ENCODE data around the gene STUM. TPM values are rescaled to one million over a fixed set of nuclear protein-coding genes. Genes with fewer than 3 reads are reported as not detected.
A peak's percentile ranks its signal among the peaks of the same experiment; 100 is the strongest.

STUM gene
- total RNA-seq, 3 donors from 2014 or later = 1.1 to 7.2 (median 2.2) TPM

DNA sequence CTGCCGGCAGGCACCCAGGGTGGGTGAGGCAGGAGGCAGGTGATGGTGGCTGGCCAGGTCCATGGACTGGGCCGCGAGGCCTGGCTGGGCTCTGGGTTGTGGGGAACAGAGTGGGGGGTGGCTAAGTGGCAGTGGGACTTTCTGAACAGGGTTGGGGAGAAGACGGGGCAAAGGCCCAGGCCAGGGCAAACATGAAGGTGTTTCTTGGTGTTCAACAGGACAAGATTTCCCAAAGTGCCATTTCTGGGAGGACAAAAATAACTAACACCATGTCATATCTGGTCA is 26.8 kb downstream of the STUM start:
- intact Hi-C loops (cut with DNase I; ENCODE audit: low total_unique reads) = no loop called here
- Histone ChIP-seq H3K9me3 (no peaks in the 10 kb centered on the region), H3K4me1 (no peaks in the 10 kb centered on the region), H3K27me3 (no peaks in the 10 kb centered on the region), H3K27ac (peak overlapping the region in 1 of 2 donors; percentile 35), H3K36me3 (no peaks in the 10 kb centered on the region), H3K4me3 (no peak overlapping the region)
- DNase-seq (ENCODE audit: low spot score in 2 of 2) = no peak
- TF ChIP-seq, protein P1, sequence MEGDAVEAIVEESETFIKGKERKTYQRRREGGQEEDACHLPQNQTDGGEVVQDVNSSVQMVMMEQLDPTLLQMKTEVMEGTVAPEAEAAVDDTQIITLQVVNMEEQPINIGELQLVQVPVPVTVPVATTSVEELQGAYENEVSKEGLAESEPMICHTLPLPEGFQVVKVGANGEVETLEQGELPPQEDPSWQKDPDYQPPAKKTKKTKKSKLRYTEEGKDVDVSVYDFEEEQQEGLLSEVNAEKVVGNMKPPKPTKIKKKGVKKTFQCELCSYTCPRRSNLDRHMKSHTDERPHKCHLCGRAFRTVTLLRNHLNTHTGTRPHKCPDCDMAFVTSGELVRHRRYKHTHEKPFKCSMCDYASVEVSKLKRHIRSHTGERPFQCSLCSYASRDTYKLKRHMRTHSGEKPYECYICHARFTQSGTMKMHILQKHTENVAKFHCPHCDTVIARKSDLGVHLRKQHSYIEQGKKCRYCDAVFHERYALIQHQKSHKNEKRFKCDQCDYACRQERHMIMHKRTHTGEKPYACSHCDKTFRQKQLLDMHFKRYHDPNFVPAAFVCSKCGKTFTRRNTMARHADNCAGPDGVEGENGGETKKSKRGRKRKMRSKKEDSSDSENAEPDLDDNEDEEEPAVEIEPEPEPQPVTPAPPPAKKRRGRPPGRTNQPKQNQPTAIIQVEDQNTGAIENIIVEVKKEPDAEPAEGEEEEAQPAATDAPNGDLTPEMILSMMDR (IDR thresholded peaks at IDR 0.05) = no peak
- TF ChIP-seq POLR2AphosphoS5 (IDR thresholded peaks at IDR 0.05) = no peak
- no peak for TF ChIP-seq POLR2A (IDR thresholded peaks at IDR 0.05)

GRCh38 chr1:226575739-226576378 is 27.3 kb downstream of the STUM start:
- Histone ChIP-seq H3K27ac (peak overlapping the region in 1 of 2 donors; percentile 35), H3K27me3 (no peaks in the 10 kb centered on the region), H3K36me3 (no peaks in the 10 kb centered on the region), H3K9me3 (no peaks in the 10 kb centered on the region), H3K4me1 (no peaks in the 10 kb centered on the region), H3K4me3 (no peak overlapping the region)
- intact Hi-C loops (cut with DNase I; ENCODE audit: low total_unique reads) = no loop called here
- DNase-seq (ENCODE audit: low spot score in 2 of 2) = no peak
- TF ChIP-seq, protein P1 (IDR thresholded peaks at IDR 0.05) = no peak
- no peak for TF ChIP-seq POLR2AphosphoS5 (IDR thresholded peaks at IDR 0.05)
- TF ChIP-seq POLR2A (IDR thresholded peaks at IDR 0.05) = no peak

- no peak overlapping the region for H3K4me3 ChIP-seq
- no peaks in the 10 kb centered on the region for H3K27me3 ChIP-seq
- no peak overlapping the region for H3K27ac ChIP-seq
- H3K4me1 ChIP-seq = no peaks in the 10 kb centered on the region
- intact Hi-C loops (cut with DNase I; ENCODE audit: low total_unique reads) = no loop called here
- no peak for DNase-seq (ENCODE audit: low spot score in 2 of 2)
- H3K36me3 ChIP-seq = no peaks in the 10 kb centered on the region
- H3K9me3 ChIP-seq = no peaks in the 10 kb centered on the region
- TF ChIP-seq, protein P1 (IDR thresholded peaks at IDR 0.05) = no peak
- TF ChIP-seq POLR2AphosphoS5 (IDR thresholded peaks at IDR 0.05) = no peak
- TF ChIP-seq POLR2A (IDR thresholded peaks at IDR 0.05) = no peak
Measured at GRCh38 chr1:226576601-226577000, 28.0 kb downstream of the STUM start.

GRCh38 chr1:226577401-226578180 is 29.0 kb downstream of the STUM start:
- no peaks in the 10 kb centered on the region for H3K27me3 ChIP-seq
- H3K27ac ChIP-seq = no peak overlapping the region
- H3K36me3 ChIP-seq = no peaks in the 10 kb centered on the region
- intact Hi-C loops (cut with DNase I; ENCODE audit: low total_unique reads) = no loop called here
- TF ChIP-seq POLR2A (IDR thresholded peaks at IDR 0.05) = no peak
- TF ChIP-seq, protein P1 (IDR thresholded peaks at IDR 0.05) = no peak
- TF ChIP-seq POLR2AphosphoS5 (IDR thresholded peaks at IDR 0.05) = no peak
- H3K4me3 ChIP-seq = no peak overlapping the region
- no peaks in the 10 kb centered on the region for H3K9me3 ChIP-seq
- no peaks in the 10 kb centered on the region for H3K4me1 ChIP-seq
- DNase-seq (ENCODE audit: low spot score in 2 of 2) = no peak

GRCh38 chr1:226578946-226579578 is 30.5 kb downstream of the STUM start:
- intact Hi-C loops (cut with DNase I; ENCODE audit: low total_unique reads) = no loop called here
- no peak overlapping the region for H3K27ac ChIP-seq
- no peaks in the 10 kb centered on the region for H3K36me3 ChIP-seq
- DNase-seq (ENCODE audit: low spot score in 2 of 2) = no peak
- no peaks in the 10 kb centered on the region for H3K4me1 ChIP-seq
- H3K4me3 ChIP-seq = no peak overlapping the region
- no peak for TF ChIP-seq POLR2AphosphoS5 (IDR thresholded peaks at IDR 0.05)
- no peak for TF ChIP-seq POLR2A (IDR thresholded peaks at IDR 0.05)
- TF ChIP-seq, protein P1 (IDR thresholded peaks at IDR 0.05) = no peak
- no peaks in the 10 kb centered on the region for H3K27me3 ChIP-seq
- H3K9me3 ChIP-seq = no peaks in the 10 kb centered on the region
